GM21786 (cell line): ENCODE data around the gene EXOC3L2.

Experiments
- ATAC-seq: cut with Tn5 transposase; IDR thresholded peaks from one replicate; pipeline ENCODE4 v1.9.1; 2021; ENCODE audit not compliant: unreplicated experiment

EXOC3L2 gene

GRCh38 chr19:45223879-45224278 lies 21.3 kb downstream of the EXOC3L2 start:
- ATAC-seq: no peak

GRCh38 chr19:45222724-45223123 lies 22.5 kb downstream of the EXOC3L2 start:
- ATAC-seq: no peak

- ATAC-seq: no peak
These were observed 26.1 kb downstream of the EXOC3L2 start for GRCh38 chr19:45218911-45219743.

- no peak for ATAC-seq
These were observed 26.8 kb downstream of the EXOC3L2 start for GRCh38 chr19:45218426-45218825.

- ATAC-seq: no peak
These were observed 27.3 kb downstream of the EXOC3L2 start for GRCh38 chr19:45217957-45218334.

GRCh38 chr19:45217193-45217956 lies 27.8 kb downstream of the EXOC3L2 start:
- ATAC-seq: no peak

GRCh38 chr19:45216667-45217066 lies 28.5 kb downstream of the EXOC3L2 start:
- ATAC-seq: no peak

GRCh38 chr19:45215391-45216191 lies 29.6 kb downstream of the EXOC3L2 start:
- ATAC-seq: no peak

- no peak for ATAC-seq
These were observed 32.2 kb downstream of the EXOC3L2 start for GRCh38 chr19:45213031-45213430.

- ATAC-seq: no peak
These were observed 33.3 kb downstream of the EXOC3L2 start for GRCh38 chr19:45211751-45212381.

- no peak for ATAC-seq
These were observed 38.9 kb downstream of the EXOC3L2 start for GRCh38 chr19:45206328-45206727.

- ATAC-seq: no peak
These were observed 39.4 kb downstream of the EXOC3L2 start for GRCh38 chr19:45205810-45206209.

GRCh38 chr19:45202637-45203036 lies 42.6 kb downstream of the EXOC3L2 start:
- no peak for ATAC-seq

- ATAC-seq: no peak
These were observed 44.6 kb downstream of the EXOC3L2 start for GRCh38 chr19:45200568-45200967.

GRCh38 chr19:45195764-45196163 lies 49.4 kb downstream of the EXOC3L2 start:
- ATAC-seq: no peak

- no peak for ATAC-seq
These were observed 53.8 kb downstream of the EXOC3L2 start for GRCh38 chr19:45191375-45191774.

GRCh38 chr19:45189971-45190370 lies 55.2 kb downstream of the EXOC3L2 start:
- ATAC-seq: no peak

GRCh38 chr19:45187421-45188100 lies 57.6 kb downstream of the EXOC3L2 start:
- no peak for ATAC-seq

GRCh38 chr19:45186509-45187334 lies 58.5 kb downstream of the EXOC3L2 start:
- ATAC-seq: no peak

- no peak for ATAC-seq
These were observed 61.1 kb downstream of the EXOC3L2 start for GRCh38 chr19:45184115-45184514.
